Measurements from ENCODE around the gene SCARB1.
A peak's percentile ranks its signal among the peaks of the same experiment; 100 is the strongest.

The SCARB1 gene

GRCh38 chr12:124841558-124841945, 22.1 kb downstream of the SCARB1 start:
- no peak for DNase-seq

DNA sequence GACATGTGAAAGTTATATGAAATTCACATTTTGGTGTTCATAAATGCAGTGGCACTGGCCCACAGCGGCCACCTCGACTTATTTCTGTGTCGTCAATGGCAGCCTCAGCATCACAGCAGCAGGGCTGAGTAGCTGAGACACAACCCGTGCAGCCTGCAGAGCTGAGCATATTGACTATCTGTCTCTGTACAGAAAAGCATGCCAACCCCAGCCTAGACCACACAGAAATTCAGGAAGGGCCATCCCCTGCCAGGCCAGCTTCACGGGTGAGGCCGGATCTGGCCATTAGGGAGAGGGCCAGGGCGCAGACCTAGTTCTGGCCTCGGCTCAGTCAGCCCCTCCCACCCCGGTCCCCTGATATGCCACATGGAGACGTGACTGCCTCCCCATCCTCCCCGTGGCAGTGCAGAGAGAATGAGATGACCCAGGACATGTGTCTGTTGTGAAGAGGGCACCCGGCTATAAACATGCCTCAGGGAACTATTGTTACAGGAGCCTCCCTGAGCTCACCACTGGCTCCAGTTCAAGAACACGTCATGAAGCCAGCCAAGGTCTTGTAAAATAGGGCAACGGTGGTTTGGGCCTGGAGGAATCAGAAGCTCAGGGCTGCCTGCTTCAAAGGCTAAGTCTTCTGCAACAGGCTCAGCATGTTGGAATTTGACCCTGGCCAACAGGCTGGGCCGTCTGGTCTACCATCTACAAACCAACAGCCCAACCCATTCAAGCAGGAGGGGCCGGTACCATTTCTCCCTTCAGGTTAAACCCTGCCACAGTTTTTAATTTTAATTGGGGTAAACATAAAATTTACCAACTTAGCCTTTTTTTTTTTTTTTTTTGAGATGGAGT, 25.5 kb downstream of the SCARB1 start:
- DNase-seq = no peak

DNA sequence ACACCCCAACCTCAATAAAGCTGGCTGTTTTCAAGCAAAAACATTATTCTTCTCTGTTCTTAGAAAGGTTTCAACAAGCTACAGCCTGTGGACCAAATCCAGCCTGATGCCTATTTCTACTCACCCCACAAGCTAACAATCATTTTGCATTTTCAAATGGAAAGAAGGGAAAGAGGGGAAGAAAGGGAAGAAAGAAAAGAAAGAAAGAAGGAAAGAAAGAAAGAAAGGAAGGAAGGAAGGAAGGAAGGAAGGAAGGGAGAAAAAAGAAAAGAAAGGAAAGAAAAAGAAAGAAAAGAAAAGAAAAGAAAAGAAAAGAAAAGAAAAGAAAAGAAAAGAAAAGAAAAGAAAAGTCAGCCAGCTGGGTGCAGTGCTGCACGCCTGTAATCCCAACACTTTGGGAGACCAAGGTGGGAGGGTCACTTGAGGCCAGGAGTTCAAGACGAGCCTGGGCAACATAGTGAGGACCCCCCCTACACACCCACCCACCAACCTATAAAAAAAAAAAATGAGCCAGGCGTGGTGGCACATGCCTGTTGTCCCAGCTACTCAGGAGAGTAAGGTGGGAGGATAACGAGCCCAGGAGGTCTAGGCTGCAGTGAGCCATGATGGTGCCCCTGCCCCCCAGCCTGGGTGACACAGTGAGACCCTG, 26.3 kb downstream of the SCARB1 start:
- DNase-seq = no peak

GRCh38 chr12:124836759-124837158, 26.9 kb downstream of the SCARB1 start:
- DNase-seq = no peak

GRCh38 chr12:124835656-124836410, 27.8 kb downstream of the SCARB1 start:
- DNase-seq = peak; percentile 82

DNA sequence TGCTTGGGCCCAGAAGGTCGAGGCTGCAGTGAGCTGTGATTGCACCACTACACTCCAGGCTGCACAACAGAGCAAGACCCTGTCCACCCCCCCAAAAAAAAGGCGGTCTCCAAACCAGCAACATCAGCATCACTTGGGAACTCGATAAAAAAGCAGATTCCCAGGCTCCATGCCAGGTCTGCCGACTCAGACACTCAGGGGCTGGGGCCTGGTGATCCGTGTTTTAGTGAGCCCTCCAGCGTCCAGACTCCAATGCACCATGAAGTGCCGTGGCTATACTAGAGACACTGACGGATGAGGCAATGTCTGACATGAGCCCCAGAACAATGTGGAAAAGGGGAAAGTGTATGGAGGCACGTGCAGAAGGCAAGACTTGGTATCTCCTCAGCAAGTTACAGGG, 28.8 kb downstream of the SCARB1 start:
- DNase-seq = no peak

- DNase-seq = no peak
These were observed 30.0 kb downstream of the SCARB1 start for GRCh38 chr12:124833693-124834122.

DNA sequence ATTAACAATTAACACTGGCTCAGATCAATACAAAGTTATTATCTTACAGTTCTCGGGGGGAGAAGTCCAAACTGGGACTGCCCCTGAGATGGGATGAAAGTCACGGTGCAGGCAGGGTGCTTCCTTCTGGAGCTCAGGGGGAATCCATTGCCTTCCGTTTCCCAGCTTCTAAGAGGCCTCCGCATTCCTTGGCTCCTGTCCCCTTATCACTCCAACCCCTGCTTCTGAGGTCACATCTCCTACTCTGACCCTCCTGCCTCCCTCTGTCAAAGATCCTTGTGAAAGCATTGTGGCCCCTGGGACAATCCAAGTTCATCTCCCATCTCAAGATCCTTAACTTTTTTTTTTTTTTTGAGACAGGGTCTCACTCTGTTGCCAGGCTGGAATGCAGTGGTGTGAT, 30.8 kb downstream of the SCARB1 start:
- DNase-seq = no peak

- no peak for DNase-seq
These were observed 32.1 kb downstream of the SCARB1 start for GRCh38 chr12:124831590-124831989.

- DNase-seq = no peak
These were observed 33.4 kb downstream of the SCARB1 start for GRCh38 chr12:124830306-124830705.

GRCh38 chr12:124829708-124830304, 33.9 kb downstream of the SCARB1 start:
- peak; percentile 32 for DNase-seq

- peak; percentile 31 for DNase-seq
These were observed 34.5 kb downstream of the SCARB1 start for GRCh38 chr12:124829008-124829707.

DNA sequence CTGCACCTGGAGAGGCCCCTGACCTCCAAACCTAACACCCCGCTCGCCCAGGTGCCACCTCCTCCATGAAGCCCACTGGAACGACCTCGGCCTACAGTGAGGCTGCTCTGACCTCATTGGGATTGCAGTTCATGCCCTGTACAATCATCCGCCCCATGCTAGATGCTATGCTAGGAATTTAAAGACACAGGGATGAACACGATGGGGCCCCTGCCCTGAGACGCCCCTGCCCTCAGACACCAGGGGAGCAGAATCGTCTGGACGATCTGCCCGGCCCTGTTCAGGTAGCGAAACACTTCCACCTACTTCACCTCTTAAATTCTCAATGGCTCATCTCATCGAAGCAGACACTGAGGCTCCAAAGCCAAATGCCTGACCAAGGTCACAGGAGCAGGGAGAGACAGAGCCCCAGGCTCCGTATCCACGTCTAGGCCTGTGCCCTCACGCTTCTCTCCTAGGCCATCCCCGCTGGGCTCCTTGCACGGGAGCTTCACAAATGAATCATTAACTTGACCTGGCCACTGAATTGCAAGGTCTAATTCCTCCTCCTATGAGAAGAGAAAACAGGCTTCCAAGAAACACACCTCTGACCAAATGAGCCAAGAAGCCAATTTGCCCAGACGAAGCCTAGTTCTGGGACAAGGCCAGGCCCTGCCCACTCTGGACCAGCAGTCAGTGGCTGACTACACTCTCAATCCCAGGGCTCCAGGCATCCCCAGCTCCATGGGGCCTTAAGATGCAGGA, 35.2 kb downstream of the SCARB1 start:
- DNase-seq = no peak

DNA sequence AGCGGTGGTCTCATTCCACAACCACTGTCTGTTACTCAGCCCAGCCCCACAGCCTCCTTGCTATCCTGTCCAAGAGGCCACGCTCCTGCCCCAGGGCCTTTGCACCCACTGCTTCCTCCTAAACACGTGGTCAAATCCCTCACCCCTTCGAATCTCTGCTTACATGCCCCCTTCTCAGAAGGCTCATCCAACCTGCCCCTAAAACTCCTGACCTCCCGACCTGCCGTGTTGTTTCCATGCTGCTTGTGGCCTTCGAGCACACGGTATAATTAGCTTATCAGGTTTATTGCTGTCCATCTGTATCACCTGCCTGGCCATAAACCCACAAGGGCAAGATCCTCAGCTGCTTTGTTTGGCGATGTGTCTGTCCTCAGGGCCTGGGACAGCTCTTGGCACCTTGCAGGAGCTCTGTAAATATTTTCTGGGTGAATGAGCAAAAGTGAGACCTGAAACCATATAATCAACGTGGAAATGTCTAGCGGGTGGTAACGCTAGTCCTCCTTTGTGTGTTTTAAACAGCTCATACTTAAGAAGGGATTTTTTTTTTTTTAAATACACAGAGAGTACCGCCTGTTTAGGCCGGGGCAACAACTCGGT, 36.0 kb downstream of the SCARB1 start:
- no peak for DNase-seq

DNA sequence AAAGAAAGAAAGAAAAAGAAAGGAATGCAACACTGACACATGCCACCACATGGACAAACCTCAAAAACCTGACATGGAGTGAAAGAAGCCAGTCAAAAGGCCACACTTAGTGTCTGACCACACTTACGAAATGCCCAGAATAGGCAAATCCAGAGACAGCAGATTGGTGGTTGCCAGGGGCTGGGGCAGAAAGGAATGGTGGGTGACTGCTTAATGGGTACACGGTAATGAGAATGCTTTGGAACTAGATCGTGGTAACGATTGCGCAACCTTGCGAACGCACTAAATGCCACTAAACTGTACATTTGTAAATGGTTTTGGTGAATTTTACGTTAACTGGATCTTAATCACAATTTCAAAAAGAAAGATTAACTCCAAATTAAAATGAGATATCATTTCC, 39.5 kb downstream of the SCARB1 start:
- no peak for DNase-seq

DNA sequence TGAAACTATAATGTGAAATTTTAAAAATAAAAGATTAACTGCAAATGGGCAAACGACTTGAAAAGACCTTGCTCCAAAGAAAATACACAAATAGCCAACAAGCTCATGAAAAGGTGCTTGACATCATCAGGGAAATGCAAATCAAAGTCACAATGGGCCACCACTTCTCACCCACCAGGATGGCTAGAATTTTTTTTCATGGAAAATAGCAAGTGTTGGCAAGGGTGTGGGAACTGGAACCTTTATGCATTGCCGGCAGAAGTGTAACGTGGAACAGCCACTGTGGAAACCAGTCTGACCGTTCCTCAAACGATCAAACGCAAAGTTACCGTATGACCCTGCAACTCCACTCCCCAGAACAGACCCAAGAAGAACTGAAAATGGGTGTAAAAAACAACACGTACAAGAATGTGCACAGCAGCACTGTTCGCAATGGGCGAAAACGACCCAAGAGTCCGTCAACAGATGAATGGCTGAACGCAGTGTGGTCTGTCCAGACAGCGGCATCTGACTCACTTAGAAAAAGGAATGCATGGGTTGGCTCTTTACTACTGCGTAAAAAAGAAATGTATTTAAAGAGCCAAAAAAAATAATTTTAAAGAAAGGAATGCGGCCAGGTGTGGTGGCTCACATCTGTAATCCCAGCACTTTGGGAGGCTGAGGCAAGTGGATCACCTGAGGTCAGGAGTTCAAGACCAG, 40.2 kb downstream of the SCARB1 start:
- DNase-seq = no peak

GRCh38 chr12:124822218-124822617, 41.4 kb downstream of the SCARB1 start:
- no peak for DNase-seq

DNA sequence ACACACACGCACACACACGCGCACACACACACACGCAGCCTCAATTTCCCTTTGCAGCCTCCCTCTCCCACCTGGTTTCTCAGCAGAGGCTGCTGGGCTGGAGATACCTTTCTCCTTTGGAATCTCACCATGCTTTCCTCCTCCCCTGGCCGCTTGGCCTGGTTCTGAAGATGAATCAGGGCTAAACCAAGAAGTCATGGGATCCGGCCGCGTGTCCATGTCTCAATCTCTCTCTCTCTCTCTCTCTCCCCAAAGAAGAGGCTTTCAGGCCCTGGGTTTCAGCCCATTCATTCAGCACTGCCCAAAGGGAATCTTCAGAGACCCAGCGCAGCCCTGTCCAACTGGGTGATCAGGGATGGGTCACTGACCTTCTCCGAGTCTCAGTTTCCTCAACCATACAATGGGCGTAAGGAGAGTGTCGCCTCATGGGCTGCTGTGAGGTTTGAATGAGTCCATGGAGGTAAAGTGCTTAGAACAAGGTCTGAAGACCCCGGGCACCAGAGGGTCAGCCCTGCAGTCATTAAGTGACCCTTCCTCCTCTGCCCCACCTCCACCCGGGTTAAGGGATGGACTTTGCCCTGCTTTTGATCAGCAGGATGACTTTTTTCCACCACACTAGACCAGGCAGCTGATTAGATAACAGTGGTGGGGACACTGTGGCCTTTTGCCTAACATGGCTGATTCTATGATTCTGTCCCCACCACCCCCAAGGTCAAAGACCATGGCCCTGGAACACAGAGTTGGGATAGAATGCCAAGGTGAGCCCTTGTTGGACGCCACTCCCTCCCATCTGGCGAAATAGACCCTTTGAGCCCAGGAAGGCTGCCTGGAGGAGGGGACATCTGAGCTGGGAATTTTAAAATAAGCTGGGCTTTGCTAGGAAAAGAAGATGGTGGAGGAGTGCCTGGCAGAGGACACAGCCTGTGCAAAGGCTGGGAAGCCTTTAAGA, 42.1 kb downstream of the SCARB1 start:
- DNase-seq = no peak

- DNase-seq = no peak
These were observed 43.5 kb downstream of the SCARB1 start for GRCh38 chr12:124820199-124820598.

GRCh38 chr12:124819525-124819924, 44.1 kb downstream of the SCARB1 start:
- DNase-seq = no peak

Measured in hematopoietic multipotent progenitor cell treated with erythropoietin and hydrocortisone succinate and interleukin-3 and kit ligand, for 8 days (in vitro differentiated cells).